GM23338 (cell line): ENCODE data around the gene SCNN1A. TPM values are rescaled to one million over a fixed set of nuclear protein-coding genes. Genes with fewer than 3 reads are reported as not detected.

Source experiments
- ATAC-seq: fragments of 200-7000 bp; cut with Tn5 transposase; 3 replicates; pipeline ENCODE4 v1.9.1; 2020
- DNase-seq: peaks from one replicate; pipeline ENCODE4 v3.0.0-alpha.2; 2015; ENCODE audit warnings: low spot score
- H2AFZ ChIP-seq: fragments of 200-600 bp; sonication (generic); 2 replicates; pipeline ENCODE4 v1.8.0; 2016; ENCODE audit warnings: antibody characterized with exemption, mild to moderate bottlenecking, moderate library complexity
- H3F3A ChIP-seq: fragments of 200-600 bp; sonication (generic); replicated peaks from 2 replicates; pipeline ENCODE4 v1.8.0; 2017; ENCODE audit warnings: antibody characterized with exemption, mixed run types, low read depth
- H3K27ac ChIP-seq: fragments of 200-600 bp; sonication (generic); 2 replicates; pipeline ENCODE4 v1.6.1; 2016; ENCODE audit warnings: low read depth
- H3K27me3 ChIP-seq: fragments of 200-600 bp; sonication (generic); 2 replicates; pipeline ENCODE4 v1.8.0; 2016; ENCODE audit warnings: mild to moderate bottlenecking, mixed run types, moderate library complexity; ENCODE audit not compliant: insufficient read depth
- H3K36me3 ChIP-seq: fragments of 200-600 bp; sonication (generic); 2 replicates; pipeline ENCODE4 v1.8.0; 2016; ENCODE audit warnings: mild to moderate bottlenecking; ENCODE audit not compliant: insufficient read depth
- H3K4me1 ChIP-seq: fragments of 200-600 bp; sonication (generic); 2 replicates; pipeline ENCODE4 v1.8.0; 2016; ENCODE audit warnings: mild to moderate bottlenecking, moderate library complexity; ENCODE audit not compliant: insufficient read depth
- H3K4me2 ChIP-seq: fragments of 200-600 bp; sonication (generic); 2 replicates; pipeline ENCODE4 v1.7.1; 2017; ENCODE audit warnings: mixed run types
- H3K4me3 ChIP-seq: fragments of 200-600 bp; sonication (generic); 2 replicates; pipeline ENCODE4 v1.6.1; 2016; ENCODE audit warnings: mixed run types
- H3K79me2 ChIP-seq: fragments of 200-600 bp; sonication (generic); replicated peaks from 2 replicates; pipeline ENCODE4 v1.8.0; 2017; ENCODE audit warnings: mild to moderate bottlenecking; ENCODE audit not compliant: insufficient read depth
- H3K9me2 ChIP-seq: fragments of 200-600 bp; sonication (generic); 2 replicates; pipeline ENCODE4 v1.8.0; 2017; ENCODE audit not compliant: insufficient read depth
- H4K20me1 ChIP-seq: fragments of 200-600 bp; sonication (generic); replicated peaks from 2 replicates; pipeline ENCODE4 v1.8.0; 2017; ENCODE audit warnings: mild to moderate bottlenecking; ENCODE audit not compliant: insufficient read depth
- H3K27ac Mint-ChIP-seq: 2 replicates; pipeline ENCODE4 v1.8.0; 2020; ENCODE audit warnings: inconsistent platforms, mild to moderate bottlenecking, moderate library complexity, mixed read lengths
- H3K27me3 Mint-ChIP-seq: 3 replicates; pipeline ENCODE4 v1.8.0; 2022; ENCODE audit warnings: low read depth, mild to moderate bottlenecking, moderate library complexity, mixed read lengths, inconsistent platforms; ENCODE audit not compliant: insufficient read depth, poor library complexity
- H3K36me3 Mint-ChIP-seq: 3 replicates; pipeline ENCODE4 v1.8.0; 2021; ENCODE audit warnings: low read depth, mild to moderate bottlenecking, inconsistent platforms, moderate library complexity, mixed read lengths
- H3K4me1 Mint-ChIP-seq: 3 replicates; pipeline ENCODE4 v1.8.0; 2020; ENCODE audit warnings: mild to moderate bottlenecking, inconsistent platforms, mixed read lengths
- H3K4me3 Mint-ChIP-seq: 3 replicates; pipeline ENCODE4 v1.8.0; 2021; ENCODE audit warnings: moderate library complexity, mild to moderate bottlenecking, inconsistent platforms, mixed read lengths
- H3K9me3 Mint-ChIP-seq: 3 replicates; pipeline ENCODE4 v1.8.0; 2020; ENCODE audit warnings: moderate library complexity, mild to moderate bottlenecking, inconsistent platforms, mixed read lengths
- CREB1 ChIP-seq: fragments of 250-450 bp; sonication (Bioruptor Pico); IDR thresholded peaks from 2 replicates; pipeline ENCODE4 v1.5.0; 2020; ENCODE audit warnings: low read depth, mild to moderate bottlenecking, moderate library complexity
- EZH2 ChIP-seq: fragments of 200-600 bp; sonication (generic); IDR thresholded peaks from one replicate; pipeline ENCODE4 v1.8.0; 2017; ENCODE audit warnings: antibody characterized with exemption, mild to moderate bottlenecking, low read depth; ENCODE audit not compliant: unreplicated experiment
- EZH2phosphoT487 ChIP-seq: fragments of 200-600 bp; sonication (generic); IDR thresholded peaks from one replicate; pipeline ENCODE4 v1.8.1; 2018; ENCODE audit warnings: antibody characterized with exemption; ENCODE audit not compliant: unreplicated experiment
- JUNB ChIP-seq: IDR thresholded peaks from one replicate; pipeline ENCODE4 v1.6.1; 2016; ENCODE audit warnings: antibody characterized with exemption; ENCODE audit not compliant: unreplicated experiment
- NANOG ChIP-seq: IDR thresholded peaks from 2 replicates; pipeline ENCODE4 v1.6.1; 2016; ENCODE audit warnings: antibody characterized with exemption, borderline replicate concordance
- POLR2AphosphoS5 ChIP-seq: IDR thresholded peaks from 2 replicates; pipeline ENCODE4 v1.6.1; 2016; ENCODE audit warnings: antibody characterized with exemption, low read depth
- STAT1 ChIP-seq: IDR thresholded peaks from one replicate; pipeline ENCODE4 v1.6.1; 2016; ENCODE audit warnings: antibody characterized with exemption; ENCODE audit not compliant: unreplicated experiment
- ZNF114 ChIP-seq: fragments of 250-450 bp; sonication (Bioruptor Pico); IDR thresholded peaks from 2 replicates; pipeline ENCODE4 v1.5.0; 2020; ENCODE audit warnings: mild to moderate bottlenecking, moderate library complexity
- ZNF331 ChIP-seq: fragments of 250-450 bp; sonication (Bioruptor Pico); IDR thresholded peaks from 2 replicates; pipeline ENCODE4 v1.5.0; 2020; ENCODE audit warnings: low read depth, mild to moderate bottlenecking, moderate library complexity
- polyA plus RNA-seq: library from polyadenylated mRNA; unstranded; fragments of >200 nt; fragmentation: Nextera tagmentation; extraction: Ambion mirVana; gene quantifications from 2 replicates; pipeline ENCODE4 v1.2.1, GENCODE V29; 2016
- total RNA-seq: library from RNA; depleted of rRNA; stranded (reverse); fragments of >200 nt; shearing (Covaris generic); gene quantifications from 2 replicates; pipeline ENCODE4 v1.2.3, GENCODE V29; 2014
- TF ChIP-seq, protein P1 (sequence below): fragments of 250-450 bp; sonication (Bioruptor Pico); IDR thresholded peaks from 2 replicates; pipeline ENCODE4 v1.5.0; 2020; ENCODE audit warnings: mild to moderate bottlenecking, moderate library complexity
- TF ChIP-seq, protein P2 (sequence below): IDR thresholded peaks from 2 replicates; pipeline ENCODE4 v1.6.1; 2016; ENCODE audit warnings: antibody characterized with exemption
- TF ChIP-seq, protein P3 (sequence below): IDR thresholded peaks from one replicate; pipeline ENCODE4 v1.6.1; 2018; ENCODE audit warnings: antibody characterized with exemption; ENCODE audit not compliant: unreplicated experiment
- TF ChIP-seq, protein P4 (sequence below), 2 experiments: fragments of 200-600 bp in 1 of 2; sonication (generic) in 1 of 2; conservative IDR thresholded peaks; 2 replicates each; pipeline versions ENCODE4 v1.5.1 to v1.6.1; 2016 to 2017; ENCODE audit warnings: antibody characterized with exemption in 2 of 2, low read depth in 2 of 2, mild to moderate bottlenecking in 2 of 2, moderate library complexity in 1 of 2

The SCNN1A gene
- total and polyA plus RNA-seq, 2 experiments from 2014 or later, result 37.1 to 125 TPM

DNA sequence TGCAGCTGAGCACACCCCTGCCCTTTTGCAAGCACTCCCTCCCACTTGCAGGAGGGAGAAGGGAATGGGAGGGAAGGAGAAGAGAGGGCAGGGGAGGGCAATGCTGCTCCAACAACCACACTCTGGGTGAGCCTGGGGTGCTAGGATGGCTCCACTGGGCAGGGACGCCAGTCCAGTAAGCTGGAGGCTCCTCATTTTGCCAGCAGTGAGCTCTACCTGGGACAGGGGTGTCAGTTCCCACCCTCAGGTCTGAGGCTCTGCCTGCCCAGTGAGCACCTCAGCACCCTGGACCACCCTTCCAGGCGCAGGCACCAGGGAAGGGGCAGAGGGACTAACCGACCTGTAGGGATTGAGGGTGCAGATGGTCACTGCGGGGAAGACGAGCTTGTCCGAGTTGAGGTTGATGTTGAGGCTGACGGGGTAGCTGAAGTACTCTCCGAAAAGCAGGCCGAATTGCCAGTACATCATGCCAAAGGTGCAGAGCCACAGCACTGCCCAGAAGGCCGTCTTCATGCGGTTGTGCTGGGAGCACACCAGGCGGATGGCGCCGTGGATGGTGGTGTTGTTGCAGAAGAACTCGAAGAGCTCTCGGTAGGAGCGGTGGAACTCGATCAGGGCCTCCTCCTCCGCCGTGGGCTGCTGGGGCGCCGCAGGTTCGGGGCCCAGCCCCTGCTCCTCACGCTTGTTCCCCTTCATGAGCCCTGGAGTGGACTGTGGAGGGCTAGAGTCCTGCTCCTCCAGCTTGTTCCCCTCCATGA, 1.2 kb downstream of the SCNN1A start:
- Histone ChIP-seq H3K9me2 (no peaks in the 10 kb centered on the region), H3K79me2 (peaks cover 54% of the 10 kb centered on the region), H3K36me3 (no peaks in the 10 kb centered on the region), H2AFZ (no peak overlapping the region), H3K4me1 (peaks cover 61% of the 10 kb centered on the region), H3K27ac (peak overlapping the region; percentile 98), H3K27me3 (no peaks in the 10 kb centered on the region), H3F3A (peaks cover 24% of the 10 kb centered on the region), H4K20me1 (no peaks in the 10 kb centered on the region), H3K4me3 (peak overlapping the region; percentile 67), H3K4me2 (peak overlapping the region; percentile 92)
- DNase-seq (no peak), ATAC-seq (no peak)
- TF ChIP-seq, protein P1, sequence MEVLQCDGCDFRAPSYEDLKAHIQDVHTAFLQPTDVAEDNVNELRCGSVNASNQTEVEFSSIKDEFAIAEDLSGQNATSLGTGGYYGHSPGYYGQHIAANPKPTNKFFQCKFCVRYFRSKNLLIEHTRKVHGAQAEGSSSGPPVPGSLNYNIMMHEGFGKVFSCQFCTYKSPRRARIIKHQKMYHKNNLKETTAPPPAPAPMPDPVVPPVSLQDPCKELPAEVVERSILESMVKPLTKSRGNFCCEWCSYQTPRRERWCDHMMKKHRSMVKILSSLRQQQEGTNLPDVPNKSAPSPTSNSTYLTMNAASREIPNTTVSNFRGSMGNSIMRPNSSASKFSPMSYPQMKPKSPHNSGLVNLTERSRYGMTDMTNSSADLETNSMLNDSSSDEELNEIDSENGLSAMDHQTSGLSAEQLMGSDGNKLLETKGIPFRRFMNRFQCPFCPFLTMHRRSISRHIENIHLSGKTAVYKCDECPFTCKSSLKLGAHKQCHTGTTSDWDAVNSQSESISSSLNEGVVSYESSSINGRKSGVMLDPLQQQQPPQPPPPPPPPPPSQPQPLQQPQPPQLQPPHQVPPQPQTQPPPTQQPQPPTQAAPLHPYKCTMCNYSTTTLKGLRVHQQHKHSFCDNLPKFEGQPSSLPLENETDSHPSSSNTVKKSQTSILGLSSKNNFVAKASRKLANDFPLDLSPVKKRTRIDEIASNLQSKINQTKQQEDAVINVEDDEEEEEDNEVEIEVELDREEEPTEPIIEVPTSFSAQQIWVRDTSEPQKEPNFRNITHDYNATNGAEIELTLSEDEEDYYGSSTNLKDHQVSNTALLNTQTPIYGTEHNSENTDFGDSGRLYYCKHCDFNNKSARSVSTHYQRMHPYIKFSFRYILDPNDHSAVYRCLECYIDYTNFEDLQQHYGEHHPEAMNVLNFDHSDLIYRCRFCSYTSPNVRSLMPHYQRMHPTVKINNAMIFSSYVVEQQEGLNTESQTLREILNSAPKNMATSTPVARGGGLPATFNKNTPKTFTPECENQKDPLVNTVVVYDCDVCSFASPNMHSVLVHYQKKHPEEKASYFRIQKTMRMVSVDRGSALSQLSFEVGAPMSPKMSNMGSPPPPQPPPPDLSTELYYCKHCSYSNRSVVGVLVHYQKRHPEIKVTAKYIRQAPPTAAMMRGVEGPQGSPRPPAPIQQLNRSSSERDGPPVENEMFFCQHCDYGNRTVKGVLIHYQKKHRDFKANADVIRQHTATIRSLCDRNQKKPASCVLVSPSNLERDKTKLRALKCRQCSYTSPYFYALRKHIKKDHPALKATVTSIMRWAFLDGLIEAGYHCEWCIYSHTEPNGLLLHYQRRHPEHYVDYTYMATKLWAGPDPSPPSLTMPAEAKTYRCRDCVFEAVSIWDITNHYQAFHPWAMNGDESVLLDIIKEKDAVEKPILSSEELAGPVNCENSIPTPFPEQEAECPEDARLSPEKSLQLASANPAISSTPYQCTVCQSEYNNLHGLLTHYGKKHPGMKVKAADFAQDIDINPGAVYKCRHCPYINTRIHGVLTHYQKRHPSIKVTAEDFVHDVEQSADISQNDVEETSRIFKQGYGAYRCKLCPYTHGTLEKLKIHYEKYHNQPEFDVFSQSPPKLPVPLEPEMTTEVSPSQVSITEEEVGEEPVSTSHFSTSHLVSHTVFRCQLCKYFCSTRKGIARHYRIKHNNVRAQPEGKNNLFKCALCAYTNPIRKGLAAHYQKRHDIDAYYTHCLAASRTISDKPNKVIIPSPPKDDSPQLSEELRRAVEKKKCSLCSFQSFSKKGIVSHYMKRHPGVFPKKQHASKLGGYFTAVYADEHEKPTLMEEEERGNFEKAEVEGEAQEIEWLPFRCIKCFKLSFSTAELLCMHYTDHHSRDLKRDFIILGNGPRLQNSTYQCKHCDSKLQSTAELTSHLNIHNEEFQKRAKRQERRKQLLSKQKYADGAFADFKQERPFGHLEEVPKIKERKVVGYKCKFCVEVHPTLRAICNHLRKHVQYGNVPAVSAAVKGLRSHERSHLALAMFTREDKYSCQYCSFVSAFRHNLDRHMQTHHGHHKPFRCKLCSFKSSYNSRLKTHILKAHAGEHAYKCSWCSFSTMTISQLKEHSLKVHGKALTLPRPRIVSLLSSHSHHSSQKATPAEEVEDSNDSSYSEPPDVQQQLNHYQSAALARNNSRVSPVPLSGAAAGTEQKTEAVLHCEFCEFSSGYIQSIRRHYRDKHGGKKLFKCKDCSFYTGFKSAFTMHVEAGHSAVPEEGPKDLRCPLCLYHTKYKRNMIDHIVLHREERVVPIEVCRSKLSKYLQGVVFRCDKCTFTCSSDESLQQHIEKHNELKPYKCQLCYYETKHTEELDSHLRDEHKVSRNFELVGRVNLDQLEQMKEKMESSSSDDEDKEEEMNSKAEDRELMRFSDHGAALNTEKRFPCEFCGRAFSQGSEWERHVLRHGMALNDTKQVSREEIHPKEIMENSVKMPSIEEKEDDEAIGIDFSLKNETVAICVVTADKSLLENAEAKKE, result no peak
- TF ChIP-seq, protein P2, sequence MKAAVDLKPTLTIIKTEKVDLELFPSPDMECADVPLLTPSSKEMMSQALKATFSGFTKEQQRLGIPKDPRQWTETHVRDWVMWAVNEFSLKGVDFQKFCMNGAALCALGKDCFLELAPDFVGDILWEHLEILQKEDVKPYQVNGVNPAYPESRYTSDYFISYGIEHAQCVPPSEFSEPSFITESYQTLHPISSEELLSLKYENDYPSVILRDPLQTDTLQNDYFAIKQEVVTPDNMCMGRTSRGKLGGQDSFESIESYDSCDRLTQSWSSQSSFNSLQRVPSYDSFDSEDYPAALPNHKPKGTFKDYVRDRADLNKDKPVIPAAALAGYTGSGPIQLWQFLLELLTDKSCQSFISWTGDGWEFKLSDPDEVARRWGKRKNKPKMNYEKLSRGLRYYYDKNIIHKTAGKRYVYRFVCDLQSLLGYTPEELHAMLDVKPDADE, result no peak
- TF ChIP-seq NANOG, result no peak
- TF ChIP-seq JUNB, result no peak
- TF ChIP-seq ZNF331 (CRISPR knock-in tag), result no peak
- no peak for TF ChIP-seq EZH2
- no peak for TF ChIP-seq ZNF114
- TF ChIP-seq, protein P3, sequence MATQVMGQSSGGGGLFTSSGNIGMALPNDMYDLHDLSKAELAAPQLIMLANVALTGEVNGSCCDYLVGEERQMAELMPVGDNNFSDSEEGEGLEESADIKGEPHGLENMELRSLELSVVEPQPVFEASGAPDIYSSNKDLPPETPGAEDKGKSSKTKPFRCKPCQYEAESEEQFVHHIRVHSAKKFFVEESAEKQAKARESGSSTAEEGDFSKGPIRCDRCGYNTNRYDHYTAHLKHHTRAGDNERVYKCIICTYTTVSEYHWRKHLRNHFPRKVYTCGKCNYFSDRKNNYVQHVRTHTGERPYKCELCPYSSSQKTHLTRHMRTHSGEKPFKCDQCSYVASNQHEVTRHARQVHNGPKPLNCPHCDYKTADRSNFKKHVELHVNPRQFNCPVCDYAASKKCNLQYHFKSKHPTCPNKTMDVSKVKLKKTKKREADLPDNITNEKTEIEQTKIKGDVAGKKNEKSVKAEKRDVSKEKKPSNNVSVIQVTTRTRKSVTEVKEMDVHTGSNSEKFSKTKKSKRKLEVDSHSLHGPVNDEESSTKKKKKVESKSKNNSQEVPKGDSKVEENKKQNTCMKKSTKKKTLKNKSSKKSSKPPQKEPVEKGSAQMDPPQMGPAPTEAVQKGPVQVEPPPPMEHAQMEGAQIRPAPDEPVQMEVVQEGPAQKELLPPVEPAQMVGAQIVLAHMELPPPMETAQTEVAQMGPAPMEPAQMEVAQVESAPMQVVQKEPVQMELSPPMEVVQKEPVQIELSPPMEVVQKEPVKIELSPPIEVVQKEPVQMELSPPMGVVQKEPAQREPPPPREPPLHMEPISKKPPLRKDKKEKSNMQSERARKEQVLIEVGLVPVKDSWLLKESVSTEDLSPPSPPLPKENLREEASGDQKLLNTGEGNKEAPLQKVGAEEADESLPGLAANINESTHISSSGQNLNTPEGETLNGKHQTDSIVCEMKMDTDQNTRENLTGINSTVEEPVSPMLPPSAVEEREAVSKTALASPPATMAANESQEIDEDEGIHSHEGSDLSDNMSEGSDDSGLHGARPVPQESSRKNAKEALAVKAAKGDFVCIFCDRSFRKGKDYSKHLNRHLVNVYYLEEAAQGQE, result no peak
- TF ChIP-seq POLR2AphosphoS5, result no peak; the same call in 1 of the 2 replicates
- TF ChIP-seq STAT1, result no peak
- no peak for TF ChIP-seq CREB1 (CRISPR knock-in tag)
- TF ChIP-seq, protein P4, sequence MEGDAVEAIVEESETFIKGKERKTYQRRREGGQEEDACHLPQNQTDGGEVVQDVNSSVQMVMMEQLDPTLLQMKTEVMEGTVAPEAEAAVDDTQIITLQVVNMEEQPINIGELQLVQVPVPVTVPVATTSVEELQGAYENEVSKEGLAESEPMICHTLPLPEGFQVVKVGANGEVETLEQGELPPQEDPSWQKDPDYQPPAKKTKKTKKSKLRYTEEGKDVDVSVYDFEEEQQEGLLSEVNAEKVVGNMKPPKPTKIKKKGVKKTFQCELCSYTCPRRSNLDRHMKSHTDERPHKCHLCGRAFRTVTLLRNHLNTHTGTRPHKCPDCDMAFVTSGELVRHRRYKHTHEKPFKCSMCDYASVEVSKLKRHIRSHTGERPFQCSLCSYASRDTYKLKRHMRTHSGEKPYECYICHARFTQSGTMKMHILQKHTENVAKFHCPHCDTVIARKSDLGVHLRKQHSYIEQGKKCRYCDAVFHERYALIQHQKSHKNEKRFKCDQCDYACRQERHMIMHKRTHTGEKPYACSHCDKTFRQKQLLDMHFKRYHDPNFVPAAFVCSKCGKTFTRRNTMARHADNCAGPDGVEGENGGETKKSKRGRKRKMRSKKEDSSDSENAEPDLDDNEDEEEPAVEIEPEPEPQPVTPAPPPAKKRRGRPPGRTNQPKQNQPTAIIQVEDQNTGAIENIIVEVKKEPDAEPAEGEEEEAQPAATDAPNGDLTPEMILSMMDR (conservative IDR thresholded peaks at IDR 0.05; ENCODE audit: low read depth in 2 of 2), result no peak
- no peak for TF ChIP-seq EZH2phosphoT487
- Mint-ChIP-seq H3K9me3 (no peaks in the 10 kb centered on the region), H3K4me3 (peak overlapping the region; percentile 97), H3K4me1 (peaks cover 77% of the 10 kb centered on the region), H3K36me3 (peaks cover 26% of the 10 kb centered on the region; the same call in 2 of the 3 replicates), H3K27me3 (peaks cover 23% of the 10 kb centered on the region), H3K27ac (peak overlapping the region; percentile 79)
